GM20000 (cell line): ENCODE data around the gene GRIN1.
A peak's percentile ranks its signal among the peaks of the same experiment; 100 is the strongest.

Experiments
- DNase-seq: peaks from one replicate; pipeline ENCODE4 v3.0.0; 2012; ENCODE audit warnings: low spot score
- TF ChIP-seq, protein P1 (sequence below): IDR thresholded peaks from 2 replicates; pipeline ENCODE4 v1.5.1; 2012; ENCODE audit warnings: mild to moderate bottlenecking, control low read depth; ENCODE audit errors: extremely low read depth, missing control alignments

The GRIN1 gene

GRCh38 chr9:137099231-137099630 is 39.7 kb upstream of the GRIN1 start:
- DNase-seq, result no peak
- TF ChIP-seq, protein P1, sequence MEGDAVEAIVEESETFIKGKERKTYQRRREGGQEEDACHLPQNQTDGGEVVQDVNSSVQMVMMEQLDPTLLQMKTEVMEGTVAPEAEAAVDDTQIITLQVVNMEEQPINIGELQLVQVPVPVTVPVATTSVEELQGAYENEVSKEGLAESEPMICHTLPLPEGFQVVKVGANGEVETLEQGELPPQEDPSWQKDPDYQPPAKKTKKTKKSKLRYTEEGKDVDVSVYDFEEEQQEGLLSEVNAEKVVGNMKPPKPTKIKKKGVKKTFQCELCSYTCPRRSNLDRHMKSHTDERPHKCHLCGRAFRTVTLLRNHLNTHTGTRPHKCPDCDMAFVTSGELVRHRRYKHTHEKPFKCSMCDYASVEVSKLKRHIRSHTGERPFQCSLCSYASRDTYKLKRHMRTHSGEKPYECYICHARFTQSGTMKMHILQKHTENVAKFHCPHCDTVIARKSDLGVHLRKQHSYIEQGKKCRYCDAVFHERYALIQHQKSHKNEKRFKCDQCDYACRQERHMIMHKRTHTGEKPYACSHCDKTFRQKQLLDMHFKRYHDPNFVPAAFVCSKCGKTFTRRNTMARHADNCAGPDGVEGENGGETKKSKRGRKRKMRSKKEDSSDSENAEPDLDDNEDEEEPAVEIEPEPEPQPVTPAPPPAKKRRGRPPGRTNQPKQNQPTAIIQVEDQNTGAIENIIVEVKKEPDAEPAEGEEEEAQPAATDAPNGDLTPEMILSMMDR, result no peak

DNA sequence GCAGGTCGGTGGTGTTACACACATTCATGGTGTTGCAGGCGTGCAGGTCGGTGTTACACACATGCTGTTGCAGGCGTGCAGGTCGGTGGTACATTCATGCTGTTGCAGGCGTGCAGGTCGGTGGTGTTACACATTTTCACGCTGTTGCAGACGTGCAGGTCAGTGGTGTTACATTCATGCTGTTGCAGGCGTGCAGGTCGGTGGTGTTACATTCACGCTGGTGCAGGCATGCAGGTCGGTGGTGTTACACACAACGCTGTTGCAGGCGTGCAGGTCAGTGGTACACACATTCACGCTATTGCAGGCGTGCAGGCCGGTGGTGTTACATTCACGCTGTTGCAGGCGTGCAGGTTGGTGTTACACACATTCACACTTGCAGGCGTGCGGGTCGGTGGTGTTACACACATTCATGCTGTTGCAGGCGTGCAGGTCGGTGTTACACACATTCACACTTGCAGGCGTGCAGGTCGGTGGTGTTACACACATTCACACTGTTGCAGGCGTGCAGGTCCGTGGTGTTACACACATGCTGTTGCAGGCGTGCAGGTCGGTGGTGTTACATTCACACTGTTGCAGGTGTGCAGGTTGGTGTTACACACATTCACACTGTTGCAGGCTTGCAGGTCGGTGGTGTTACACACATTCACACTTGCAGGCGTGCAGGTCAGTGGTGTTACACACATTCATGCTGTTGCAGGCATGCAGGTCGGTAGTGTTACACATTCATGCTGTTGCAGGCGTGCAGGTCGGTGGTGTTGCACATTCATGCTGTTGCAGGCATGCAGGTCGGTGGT is 35.6 kb upstream of the GRIN1 start:
- no peak for DNase-seq
- TF ChIP-seq, protein P1, result no peak

DNA sequence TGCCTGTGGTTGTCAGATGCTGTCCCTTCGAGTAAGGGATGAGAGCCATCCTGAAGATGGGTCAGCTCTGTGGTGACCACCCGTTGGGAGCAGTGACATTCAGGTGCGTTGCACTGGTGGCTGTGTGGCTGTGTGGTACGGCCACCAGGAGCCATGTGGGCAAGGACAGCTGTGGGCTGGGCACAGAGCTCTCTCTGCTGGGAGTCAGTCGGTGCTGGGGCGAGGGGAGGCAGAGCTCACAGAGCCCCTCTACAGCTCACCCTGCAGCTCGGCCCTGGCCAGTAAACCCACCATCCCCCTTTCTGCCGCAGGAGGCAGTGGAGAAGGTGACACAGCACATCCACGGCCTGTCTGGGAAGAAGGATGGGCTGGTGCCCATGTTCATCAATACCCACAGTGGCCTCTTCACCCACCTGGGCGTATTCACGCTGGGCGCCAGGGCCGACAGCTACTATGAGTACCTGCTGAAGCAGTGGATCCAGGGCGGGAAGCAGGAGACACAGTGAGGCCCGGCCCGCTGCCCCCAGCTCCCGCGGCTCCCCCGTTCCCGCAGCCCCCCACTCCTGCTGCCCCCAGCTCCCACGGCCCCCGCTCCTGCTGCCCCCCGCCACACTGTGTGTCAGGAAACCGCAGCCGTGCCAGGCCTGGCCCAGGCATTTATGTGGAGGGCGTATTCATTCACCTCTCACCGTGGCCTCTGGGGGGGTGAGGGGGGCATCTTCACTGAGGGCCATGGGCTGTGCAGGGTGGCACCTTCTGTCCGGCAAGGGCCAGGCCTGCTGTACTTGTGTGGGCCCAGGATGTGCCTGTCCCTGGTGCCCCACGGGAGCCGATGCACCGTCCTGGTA is 32.9 kb upstream of the GRIN1 start:
- TF ChIP-seq, protein P1, result no peak
- DNase-seq, result no peak

- DNase-seq, result no peak
- TF ChIP-seq, protein P1, result no peak
Observed at GRCh38 chr9:137106662-137107250, 32.2 kb upstream of the GRIN1 start.

DNA sequence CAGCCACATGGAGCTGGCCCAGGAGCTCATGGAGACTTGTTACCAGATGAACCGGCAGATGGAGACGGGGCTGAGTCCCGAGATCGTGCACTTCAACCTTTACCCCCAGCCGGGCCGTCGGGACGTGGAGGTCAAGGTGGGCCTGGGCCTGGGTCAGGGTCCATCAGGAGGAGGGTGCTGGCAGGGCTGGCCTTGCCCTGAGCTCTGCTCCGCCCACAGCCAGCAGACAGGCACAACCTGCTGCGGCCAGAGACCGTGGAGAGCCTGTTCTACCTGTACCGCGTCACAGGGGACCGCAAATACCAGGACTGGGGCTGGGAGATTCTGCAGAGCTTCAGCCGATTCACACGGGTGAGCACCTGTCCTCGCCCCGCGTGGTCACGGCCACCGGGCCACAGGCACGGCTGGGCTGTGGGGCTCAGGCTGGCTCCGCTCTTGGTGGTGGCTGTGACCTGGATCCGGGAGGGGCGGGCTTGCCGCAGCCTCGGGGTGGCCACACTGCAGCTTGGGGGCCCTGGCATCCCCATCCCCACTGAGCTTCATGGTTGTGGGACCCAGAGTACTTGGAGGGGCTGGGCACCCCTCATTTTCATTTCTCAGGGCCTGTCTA is 31.5 kb upstream of the GRIN1 start:
- TF ChIP-seq, protein P1, result no peak
- no peak for DNase-seq

GRCh38 chr9:137107982-137108381 is 31.0 kb upstream of the GRIN1 start:
- TF ChIP-seq, protein P1, result no peak
- DNase-seq, result peak; percentile 28
